ENCODE results near the gene TMEM243. TPM values are rescaled to one million over a fixed set of nuclear protein-coding genes. Genes with fewer than 3 reads are reported as not detected.
"Not testable (repeated sequence)": the region's sequence is repeated elsewhere in the genome, so short reads cannot be mapped to it uniquely, and the experiment has no call there.

TMEM243 gene, protein sequence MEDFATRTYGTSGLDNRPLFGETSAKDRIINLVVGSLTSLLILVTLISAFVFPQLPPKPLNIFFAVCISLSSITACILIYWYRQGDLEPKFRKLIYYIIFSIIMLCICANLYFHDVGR
- total RNA-seq, result 2.6 TPM

DNA sequence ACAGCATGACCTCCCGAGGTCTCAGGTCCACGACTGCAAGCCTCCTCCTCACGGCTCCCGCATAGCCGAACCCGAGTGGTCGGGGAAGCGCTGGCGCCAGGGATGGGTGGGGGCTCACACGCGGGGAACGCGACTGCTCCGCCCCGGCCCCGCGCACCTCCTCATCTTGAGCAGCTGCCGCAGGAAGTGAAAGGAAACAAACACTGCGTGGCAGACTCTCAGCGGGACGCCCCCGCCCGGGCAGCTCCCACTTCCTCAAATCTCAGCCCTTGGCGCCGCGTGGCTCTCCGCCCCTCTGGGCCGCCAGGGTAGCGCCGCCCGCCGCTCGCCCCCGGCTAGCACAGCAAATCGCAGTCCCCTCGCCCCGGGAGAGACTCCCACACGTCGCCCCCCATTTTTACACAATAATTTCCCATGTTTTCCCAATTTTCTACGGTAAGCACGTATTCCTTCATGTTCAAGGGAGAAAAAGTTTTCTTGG lies at the start of gene TMEM243:
Gene TMEM243 (minus strand): TSS at position 188 of the 481 bp plus-strand sequence. CDS start 229 bp downstream, outside the sequence.
- peak; percentile 68 for DNase-seq (ENCODE audit: low spot score)
- peak; percentile 78 for ATAC-seq

DNA sequence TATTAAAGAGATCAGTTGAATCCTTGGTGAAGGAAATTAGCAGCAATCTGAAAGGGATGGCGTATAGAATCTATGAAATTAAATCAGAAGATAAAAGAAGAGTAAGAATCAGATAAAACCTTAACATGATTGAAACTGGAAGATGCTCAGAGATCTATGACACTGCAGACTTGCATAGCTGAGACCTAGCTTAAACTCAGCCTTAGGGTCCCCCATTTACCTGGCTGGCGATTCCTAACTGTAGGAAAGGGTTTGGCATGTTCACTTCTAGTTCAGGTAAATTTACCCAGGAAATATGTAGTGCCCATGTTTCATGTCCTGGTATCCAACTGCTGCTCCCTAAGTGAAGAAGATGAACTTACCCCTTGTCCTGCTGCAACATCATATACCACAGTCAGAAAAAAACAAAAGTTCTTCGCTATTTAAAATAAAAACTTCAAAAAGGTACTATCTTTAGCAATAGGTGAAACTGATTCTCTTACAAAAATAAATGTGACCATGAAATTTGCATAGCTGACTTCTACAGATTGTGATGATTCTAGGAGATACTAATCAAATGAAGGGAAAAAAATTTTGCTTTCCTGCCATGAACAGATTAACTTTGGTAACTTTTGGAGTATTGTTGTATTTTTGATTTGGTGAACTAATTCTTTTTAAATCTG lies 47.8 kb upstream of the TMEM243 start:
- no peak for ATAC-seq

DNA sequence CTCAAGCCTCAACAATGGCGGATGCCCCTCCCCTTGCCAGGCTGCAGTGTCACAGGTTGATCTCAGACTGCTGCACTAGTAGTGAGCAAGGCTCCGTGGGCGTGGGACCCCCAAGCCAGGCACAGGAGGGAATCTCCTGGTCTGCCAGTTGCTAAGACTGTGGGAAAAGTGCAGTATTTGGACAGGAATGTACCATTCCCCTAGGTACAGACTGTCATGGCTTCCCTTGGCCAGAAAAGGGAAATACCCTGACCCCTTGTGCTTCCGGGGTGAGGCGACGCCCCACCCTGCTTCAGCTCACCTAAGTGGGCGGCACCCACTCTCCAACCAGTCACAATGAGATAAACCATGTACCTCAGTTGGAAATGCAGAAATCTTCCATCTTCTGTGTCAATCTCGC lies 44.0 kb upstream of the TMEM243 start:
- no peak for DNase-seq (ENCODE audit: low spot score)
- no peak for ATAC-seq

More for the DNA sequence above, 47.8 kb upstream of the TMEM243 start:
- DNase-seq (ENCODE audit: low spot score), result no peak

DNA sequence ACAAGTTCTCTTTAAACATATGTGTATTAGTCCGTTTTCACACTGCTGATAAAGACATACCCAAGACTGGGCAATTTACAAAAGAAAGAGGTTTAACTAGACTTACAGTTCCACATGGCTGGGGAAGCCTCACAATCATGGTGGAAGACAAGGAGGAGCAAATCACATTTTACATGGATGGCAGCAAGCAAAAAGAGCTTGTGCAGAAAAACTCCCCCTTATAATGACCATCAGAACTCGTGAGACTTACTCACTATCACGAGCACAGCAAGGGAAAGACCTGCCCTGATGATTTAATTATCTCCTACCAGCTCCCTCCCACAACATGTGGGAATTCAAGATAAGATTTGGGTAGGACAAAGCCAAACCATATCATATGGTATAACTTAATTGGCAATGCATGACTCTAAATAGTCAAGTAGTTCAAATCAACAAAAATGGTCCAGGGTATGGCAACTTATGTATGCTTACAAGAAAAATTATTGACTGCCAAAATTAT lies 34.1 kb upstream of the TMEM243 start:
- DNase-seq (ENCODE audit: low spot score) (no peak), ATAC-seq (no peak)

DNA sequence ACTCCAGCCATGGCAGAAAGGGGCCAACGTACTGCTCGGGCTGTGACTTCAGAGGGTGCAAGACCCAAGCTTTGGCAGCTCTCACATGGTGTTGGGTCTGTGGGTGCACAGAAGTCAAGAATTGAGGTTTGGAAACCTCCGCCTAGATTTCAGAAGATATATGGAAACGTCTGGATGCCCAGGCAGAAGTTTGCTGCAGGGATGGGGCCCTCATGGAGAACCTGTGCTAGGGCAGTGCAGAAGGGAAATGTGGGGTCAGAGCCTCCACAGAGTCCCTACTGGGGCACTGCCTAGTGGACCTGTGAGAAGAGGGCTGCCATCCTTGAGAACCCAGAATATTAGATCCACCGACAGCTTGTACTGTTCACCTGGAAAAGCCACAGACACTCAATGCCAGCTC lies 26.1 kb upstream of the TMEM243 start:
- DNase-seq (ENCODE audit: low spot score); ATAC-seq: not testable (repeated sequence)

DNA sequence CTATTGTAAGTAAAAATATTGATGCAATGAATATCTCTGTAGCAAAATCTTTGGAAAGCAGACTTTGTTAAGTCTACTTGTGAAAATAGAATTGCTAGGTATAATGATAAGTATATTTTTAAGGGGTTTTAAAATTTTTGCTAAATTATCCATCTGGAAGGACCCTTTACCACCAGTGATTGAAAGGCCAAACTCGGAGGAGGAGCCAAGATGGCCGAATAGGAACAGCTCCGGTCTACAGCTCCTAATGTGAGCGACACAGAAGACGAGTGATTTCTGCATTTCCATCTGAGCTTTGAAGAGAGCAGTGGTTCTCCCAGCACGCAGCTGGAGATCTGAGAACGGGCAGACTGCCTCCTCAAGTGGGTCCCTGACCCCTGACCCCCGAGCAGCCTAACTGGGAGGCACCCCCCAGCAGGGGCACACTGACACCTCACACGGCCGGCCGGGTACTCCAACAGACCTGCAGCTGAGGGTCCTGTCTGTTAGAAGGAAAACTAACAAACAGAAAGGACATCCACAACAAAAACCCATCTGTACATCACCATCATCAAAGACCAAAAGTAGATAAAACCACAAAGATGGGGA lies 19.0 kb upstream of the TMEM243 start:
- not testable (repeated sequence) for ATAC-seq

DNA sequence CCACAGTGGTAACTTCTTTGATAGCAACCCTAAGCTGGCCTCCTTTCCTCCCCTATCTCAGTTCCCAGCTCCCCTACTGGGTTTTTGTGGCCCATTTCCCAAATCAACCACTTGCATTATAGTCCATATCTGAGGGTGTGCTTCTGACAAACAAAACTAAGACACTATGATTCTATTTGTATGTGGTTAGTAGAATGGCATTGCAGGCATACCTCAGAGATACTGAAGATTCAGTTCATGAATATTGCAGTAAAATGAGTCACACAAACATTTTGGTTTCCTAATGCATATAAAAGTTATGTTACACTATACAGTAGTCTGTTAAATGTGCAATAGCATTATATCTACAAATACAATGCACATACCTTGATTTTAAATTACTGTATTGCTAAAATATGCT lies 15.4 kb upstream of the TMEM243 start:
- ATAC-seq, result no peak

More for the DNA sequence above, 19.0 kb upstream of the TMEM243 start:
- not testable (repeated sequence) for DNase-seq (ENCODE audit: low spot score)

DNA sequence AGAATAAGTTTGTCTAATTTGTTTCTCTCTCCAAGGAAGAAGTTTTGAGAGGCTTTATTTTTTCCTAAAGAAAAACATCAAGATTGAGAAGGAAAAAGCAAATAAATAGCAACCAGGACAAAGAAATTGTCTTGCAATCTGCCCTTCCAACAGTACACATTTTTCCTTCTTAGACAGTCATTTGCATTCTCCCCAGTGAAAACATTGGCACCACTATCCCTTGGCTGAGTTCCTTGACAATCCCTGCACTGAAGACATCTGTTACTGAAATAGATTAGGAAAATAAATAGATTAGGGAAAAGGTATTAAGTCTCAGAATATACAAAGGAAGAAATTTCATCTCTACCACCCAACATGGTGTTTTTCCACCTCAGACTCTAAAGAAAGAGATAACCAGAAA lies 12.2 kb upstream of the TMEM243 start:
- DNase-seq (ENCODE audit: low spot score) (no peak), ATAC-seq (no peak)

More for the DNA sequence above, 15.4 kb upstream of the TMEM243 start:
- DNase-seq (ENCODE audit: low spot score), result no peak

DNA sequence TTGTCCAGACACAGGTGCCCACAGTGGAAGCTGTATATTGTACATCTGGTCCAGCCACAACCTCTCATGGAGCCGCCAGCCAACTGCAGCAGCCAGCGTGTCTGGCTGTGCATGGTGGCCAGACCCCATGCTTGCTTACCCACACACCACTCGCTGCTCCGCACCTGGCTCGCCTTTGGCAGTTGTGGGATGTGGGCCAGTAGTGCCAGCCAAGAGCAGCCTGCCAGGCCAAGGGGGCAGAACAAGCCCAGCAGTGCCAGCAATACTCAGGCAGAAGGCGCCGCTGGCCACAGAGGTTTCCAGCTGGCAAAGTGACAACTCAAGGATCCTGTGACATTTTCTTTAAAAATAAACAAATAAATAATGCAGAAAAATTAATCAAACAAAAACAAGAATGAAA lies 11.7 kb upstream of the TMEM243 start:
- peak; percentile 98 for ATAC-seq
- DNase-seq (ENCODE audit: low spot score), result peak; percentile 72

DNA sequence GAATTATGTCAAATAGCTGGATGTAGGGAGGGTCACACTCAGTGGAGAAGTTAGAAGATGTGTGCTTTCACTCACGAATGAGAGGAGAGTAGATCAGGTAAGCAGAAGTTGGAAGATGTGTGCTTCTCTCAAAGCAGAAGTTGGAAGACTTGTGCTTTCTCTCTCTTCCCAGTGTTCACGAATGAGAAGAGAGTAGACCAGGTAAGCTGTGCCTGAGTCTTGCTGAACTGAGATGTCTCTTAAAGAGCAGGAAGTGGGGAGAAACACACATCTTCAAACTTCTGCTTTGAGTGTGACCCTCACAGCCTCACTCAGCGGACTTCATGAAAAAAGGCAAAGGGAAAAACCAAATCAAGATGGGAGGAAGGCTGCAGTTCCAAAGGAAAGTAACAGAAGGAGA lies 7.0 kb upstream of the TMEM243 start:
- no peak for DNase-seq (ENCODE audit: low spot score)
- no peak for ATAC-seq

DNA sequence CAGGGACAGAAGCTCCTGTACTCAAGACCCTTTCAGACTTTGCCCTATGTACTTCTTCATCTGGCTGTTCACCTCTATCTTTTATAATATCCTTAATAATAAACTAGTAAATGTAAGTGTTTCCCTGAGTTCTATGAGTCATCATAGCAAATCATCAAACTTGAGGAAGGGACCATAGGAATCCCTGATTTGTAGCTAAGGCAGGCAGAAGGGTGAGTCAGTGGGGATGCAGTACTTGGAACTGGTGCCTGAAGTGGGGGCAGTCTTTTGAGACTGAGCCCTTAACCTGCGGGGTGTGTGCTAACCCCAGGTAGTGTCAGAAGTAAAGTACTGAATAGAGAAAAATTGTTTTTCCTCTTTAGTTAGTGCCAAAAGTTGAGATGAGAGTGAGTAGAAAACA lies 6.2 kb upstream of the TMEM243 start:
- no peak for DNase-seq (ENCODE audit: low spot score)
- no peak for ATAC-seq

DNA sequence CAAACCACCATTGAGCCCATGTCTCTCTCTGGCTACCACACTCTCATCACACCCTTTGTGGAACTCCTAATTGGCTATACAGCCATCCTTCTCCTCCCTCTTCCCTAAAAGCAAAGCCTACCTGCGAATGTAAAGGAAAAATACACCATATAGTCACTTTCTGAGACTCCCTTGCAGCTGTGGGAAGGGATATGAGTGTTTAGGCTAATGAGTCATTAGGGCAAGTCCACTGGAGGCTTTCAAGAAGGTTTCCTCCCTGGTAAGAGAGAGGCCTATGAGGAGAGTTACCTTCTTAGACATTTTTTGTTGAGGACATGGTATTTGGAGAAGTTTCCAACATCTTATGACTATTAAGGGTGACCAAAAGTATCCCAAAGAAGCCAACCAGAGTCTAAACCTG lies 4.1 kb upstream of the TMEM243 start:
- ATAC-seq, result no peak
- DNase-seq (ENCODE audit: low spot score), result no peak

DNA sequence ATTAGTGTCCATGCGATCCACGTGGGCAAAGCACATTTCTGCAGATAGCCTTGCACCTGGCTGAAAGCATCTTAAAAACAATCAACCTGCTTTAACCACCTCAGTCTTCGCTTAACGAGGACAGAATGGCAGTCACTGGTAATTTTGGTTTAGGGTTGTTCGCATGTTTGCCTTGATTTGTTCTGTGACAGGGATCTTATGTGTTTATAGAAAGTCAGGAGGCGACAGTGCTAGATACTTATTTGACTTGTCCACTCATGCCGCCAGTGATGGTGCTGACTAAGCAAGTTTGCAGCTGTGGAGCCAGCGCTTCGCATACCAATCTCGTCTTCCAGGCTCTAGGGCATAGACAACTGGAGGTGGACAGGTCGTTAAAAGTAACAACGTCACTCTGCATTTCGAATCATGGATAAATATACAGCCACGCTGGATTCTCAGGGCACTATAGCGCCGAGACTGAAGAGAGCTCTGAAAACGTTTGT lies 1.2 kb upstream of the TMEM243 start:
- ATAC-seq, result peak; percentile 32
- DNase-seq (ENCODE audit: low spot score), result no peak

DNA sequence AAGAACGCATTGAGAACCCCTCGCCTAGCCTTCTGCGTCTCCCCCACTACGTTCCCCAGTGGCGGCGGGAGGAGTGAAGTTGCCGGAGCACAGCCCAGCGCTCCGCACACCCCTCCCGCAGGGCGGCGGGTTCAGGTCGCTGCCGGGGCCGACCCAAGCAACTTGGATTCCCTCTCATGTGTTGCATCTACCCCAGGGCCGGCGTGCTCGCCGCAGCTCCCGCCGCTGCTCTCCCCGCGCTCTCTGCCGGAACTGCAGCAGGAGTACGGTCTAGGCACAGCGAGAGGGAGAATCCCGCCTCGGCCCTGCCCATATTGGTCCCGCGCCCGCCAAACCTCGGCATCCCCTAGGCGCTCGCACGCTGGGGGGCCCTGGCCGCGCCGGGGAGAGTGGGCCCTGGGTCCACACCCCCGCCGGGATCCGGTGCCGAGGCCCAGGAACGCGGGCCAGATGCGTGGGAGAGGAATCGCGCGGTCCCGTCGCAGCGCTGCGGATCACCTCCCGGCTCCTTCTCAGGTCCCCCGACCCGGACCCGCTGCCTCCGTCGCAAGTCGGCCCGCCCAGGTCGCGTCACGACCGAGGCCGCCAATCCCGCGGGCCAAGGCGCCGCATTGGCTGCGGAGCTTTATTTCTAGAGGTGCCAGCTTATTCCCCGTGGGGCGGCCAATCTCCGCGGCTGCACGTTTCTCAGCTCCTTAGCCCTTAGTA lies 648 bp upstream of the TMEM243 start:
- ATAC-seq (peak; percentile 74), DNase-seq (ENCODE audit: low spot score) (peak; percentile 59)

DNA sequence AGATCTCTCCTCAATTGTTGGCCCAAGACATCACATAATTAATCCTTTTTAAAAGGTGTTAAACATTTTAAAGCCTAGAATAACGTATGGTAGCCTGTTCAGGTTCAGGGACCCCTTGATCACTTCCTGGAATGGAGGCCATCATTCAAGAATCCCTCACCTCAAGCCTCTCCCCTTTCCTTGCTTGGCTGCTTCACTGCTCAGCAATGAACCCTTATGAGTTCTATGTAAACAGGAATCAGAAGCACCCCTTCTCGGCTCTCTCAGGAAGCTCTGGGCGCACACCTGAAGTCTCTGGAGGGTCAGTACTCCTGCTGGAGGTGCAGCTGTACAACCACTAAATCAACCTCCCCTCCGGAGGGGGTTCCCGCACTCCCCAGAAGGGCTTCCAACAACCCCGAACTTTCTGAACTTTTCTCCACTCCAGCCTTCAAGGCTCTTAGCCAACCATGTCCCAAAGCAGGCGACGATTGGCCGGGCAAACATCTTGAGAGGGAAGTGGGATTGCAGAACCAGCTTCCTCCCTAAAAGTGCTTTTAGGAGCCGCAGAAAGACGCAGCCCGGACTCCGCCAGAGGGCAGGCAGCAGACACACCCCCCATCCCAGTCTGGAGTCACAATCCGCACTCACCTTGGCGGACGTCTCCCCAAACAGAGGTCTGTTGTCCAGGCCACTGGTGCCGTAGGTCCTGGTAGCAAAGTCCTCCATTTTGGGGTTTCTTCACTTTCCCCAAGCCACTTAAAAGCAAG lies 562 bp downstream of the TMEM243 start:
- DNase-seq (ENCODE audit: low spot score), result peak; percentile 59
- ATAC-seq, result peak; percentile 53

DNA sequence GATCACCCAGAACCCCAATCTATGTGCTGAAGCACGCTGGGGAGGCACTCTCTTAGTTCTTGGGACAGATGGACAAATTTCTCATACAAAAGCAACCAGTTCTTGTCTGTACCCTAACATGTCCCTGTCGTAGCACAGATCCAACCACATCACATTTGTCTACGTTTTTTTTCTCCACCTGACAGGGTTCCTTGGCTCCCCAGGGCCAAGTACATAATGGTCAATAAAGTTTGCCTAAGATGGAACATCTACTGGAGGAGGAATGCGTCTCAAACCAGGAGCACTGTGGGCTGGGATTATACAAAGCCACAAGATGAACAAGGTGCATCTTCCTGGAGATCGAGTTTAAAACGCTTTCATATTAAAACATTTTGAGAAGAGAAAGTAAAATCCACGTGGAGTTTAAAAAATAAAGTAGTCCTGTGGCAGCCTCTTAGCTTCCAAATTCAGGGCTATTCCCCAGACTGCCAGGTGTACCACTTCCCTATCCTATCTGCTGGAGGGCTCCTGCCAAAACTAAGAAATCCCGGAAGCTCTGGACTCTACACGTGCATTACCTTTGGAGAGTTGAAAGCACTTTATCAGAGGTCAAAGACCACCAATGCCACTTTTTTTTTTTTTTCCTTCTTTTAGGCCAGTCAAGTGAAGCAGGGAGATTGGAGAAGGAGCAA lies 1.4 kb downstream of the TMEM243 start:
- ATAC-seq (no peak), DNase-seq (ENCODE audit: low spot score) (no peak)

DNA sequence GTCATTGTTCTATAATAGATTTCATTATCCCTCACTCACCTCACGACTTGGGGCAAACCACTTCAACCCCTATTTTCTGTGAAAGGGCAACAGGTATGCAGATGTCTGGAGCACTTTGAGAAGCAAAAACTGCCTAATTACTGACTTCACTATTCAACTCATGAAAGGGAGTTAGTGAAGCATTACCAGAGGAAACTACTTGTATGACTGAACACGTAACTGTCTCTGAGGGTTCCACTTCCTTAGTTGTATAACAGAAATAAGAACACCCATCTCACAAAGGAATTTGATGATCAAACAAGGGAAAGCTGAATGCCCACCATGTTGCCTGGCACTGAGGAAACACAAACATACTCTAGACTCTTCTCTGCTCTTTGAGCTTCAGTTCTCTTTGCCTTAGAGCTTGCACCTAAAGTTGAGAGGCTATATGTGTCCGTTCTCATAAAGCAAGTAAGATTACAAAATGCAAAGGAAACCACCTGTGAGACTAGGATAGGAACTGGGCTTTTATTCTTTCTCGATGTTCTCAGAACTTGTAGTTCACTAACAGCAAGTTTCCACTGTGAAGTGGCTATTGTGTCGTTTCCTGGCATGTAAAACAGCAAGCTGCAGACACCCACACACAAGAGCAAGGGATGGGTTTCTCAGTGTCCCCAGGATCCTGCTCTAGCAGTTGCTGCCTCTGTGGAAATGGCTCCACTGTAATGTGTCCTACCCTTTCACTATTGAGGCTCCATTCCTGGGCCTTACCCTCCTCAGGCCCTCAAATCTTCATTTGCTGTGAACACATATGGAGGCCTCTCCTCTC lies 2.6 kb downstream of the TMEM243 start:
- ATAC-seq, result no peak
- DNase-seq (ENCODE audit: low spot score), result no peak

DNA sequence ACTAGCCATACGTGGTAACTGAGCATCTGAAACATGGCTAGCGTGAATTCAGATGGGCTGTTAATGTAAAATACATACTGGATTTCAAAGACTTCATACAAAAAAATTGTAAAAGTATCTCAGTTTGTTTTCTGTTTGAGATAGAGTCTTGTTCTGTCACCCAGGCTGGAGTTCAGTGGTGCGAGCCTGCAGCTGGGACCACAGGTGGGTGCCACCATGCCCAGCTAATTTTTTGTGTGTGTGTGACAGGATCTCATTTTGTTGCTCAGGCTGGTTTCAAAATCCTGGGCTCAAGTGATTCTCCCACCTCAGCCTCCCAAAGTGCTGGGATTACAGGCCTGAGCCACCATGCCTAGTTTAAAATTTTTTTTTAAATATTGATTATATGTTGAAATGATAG lies 4.5 kb downstream of the TMEM243 start:
- ATAC-seq (no peak), DNase-seq (ENCODE audit: low spot score) (no peak)

DNA sequence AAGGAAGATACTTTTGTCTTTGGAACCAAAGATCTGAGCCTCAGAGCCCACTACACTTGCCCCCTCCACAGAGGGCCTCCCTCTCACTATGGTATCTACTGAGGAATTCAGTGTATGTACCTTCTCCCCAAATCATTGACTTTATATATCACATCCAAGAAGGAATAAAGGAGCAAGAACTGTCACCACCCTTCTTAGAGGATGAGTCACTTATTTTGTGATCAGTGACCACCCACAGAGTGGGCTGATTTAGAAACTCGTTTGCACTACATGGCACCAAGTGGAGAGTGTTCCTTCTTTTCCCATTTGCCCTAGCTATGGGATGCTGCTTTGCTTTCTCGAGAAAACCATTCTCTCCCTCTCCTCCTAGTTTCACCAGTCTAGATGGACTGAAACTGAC lies 5.7 kb downstream of the TMEM243 start:
- no peak for DNase-seq (ENCODE audit: low spot score)
- ATAC-seq, result no peak

Measured in left lobe of liver (tissue), 2 donors.